HEK293 (cell line): Measurements from ENCODE around the gene PDPK1.

ENCODE experiments used
- CTCF ChIA-PET: fragments of 350-600 bp; formaldehyde crosslinking; extraction: SDS; loops from one replicate; lab custom pipeline; 2021; ENCODE audit warnings: antibody characterized with exemption; lab: Yijun Ruan, JAX
- POLR2A ChIA-PET: fragments of 300-600 bp; formaldehyde crosslinking; extraction: SDS; loops from one replicate; lab custom pipeline; 2020; ENCODE audit warnings: antibody characterized with exemption, inconsistent platforms; lab: Yijun Ruan, JAX
- H3K27ac ChIP-seq: fragments of 200-500 bp; sonication (Bioruptor generic); 2 replicates; pipeline ENCODE4 v1.5.1; 2014; ENCODE audit warnings: low read depth, low read length, control low read depth, inconsistent platforms; ENCODE audit errors: extremely low read depth
- H3K36me3 ChIP-seq, 2 experiments: fragments of 200-500 bp in 1 of 2; sonication (Bioruptor generic) in 1 of 2; 1 replicate in 1 of 2; 2 replicates in 1 of 2; pipeline ENCODE4 v1.5.1; 2014 to 2017; ENCODE audit warnings: inconsistent platforms in 2 of 2, low read length in 2 of 2; ENCODE audit not compliant: control insufficient read depth in 2 of 2, insufficient read depth in 1 of 2
- H3K4me1 ChIP-seq: fragments of 200-500 bp; sonication (Bioruptor generic); 2 replicates; pipeline ENCODE4 v1.5.1; 2014; ENCODE audit warnings: mild to moderate bottlenecking, low read length, inconsistent platforms; ENCODE audit not compliant: control insufficient read depth, insufficient read depth
- H3K4me3 ChIP-seq: 2 replicates; pipeline ENCODE4 v1.5.1; 2011; ENCODE audit warnings: low read depth, mild to moderate bottlenecking, control low read depth, low read length, moderate library complexity
- H3K9me3 ChIP-seq: fragments of 200-500 bp; sonication (Bioruptor generic); 2 replicates; pipeline ENCODE4 v1.5.1; 2014; ENCODE audit warnings: low read depth, low read length, inconsistent platforms; ENCODE audit not compliant: control insufficient read depth, insufficient read depth
- EGR2 ChIP-seq: fragments of 450-650 bp; formaldehyde crosslinking; IDR thresholded peaks from 2 replicates; pipeline ENCODE4 v1.5.1; 2016; ENCODE audit warnings: low read depth, missing biosample characterization, missing genetic modification characterization
- FEZF1 ChIP-seq: fragments of 450-650 bp; formaldehyde crosslinking; IDR thresholded peaks from 2 replicates; pipeline ENCODE4 v1.5.1; 2016; ENCODE audit warnings: missing biosample characterization, missing genetic modification characterization
- GLI2 ChIP-seq: fragments of 450-650 bp; formaldehyde crosslinking; IDR thresholded peaks from 2 replicates; pipeline ENCODE4; 2017; ENCODE audit warnings: missing biosample characterization, missing genetic modification characterization, low read depth, borderline replicate concordance
- KLF10 ChIP-seq: fragments of 450-650 bp; IDR thresholded peaks from 2 replicates; pipeline ENCODE4 v1.5.1; 2018; ENCODE audit warnings: missing biosample characterization, mild to moderate bottlenecking, missing genetic modification characterization
- ZEB2 ChIP-seq: fragments of 450-650 bp; formaldehyde crosslinking; IDR thresholded peaks from 2 replicates; pipeline ENCODE4 v1.5.1; 2016; ENCODE audit warnings: missing biosample characterization, missing genetic modification characterization
- ZNF114 ChIP-seq: fragments of 450-650 bp; formaldehyde crosslinking; IDR thresholded peaks from 2 replicates; pipeline ENCODE4 v1.5.0; 2017; ENCODE audit warnings: missing biosample characterization, missing genetic modification characterization
- ZNF138 ChIP-seq: fragments of 450-650 bp; formaldehyde crosslinking; IDR thresholded peaks from 2 replicates; pipeline ENCODE4 v1.5.1; 2016; ENCODE audit warnings: missing biosample characterization, missing genetic modification characterization, borderline replicate concordance
- ZNF16 ChIP-seq: fragments of 450-650 bp; formaldehyde crosslinking; IDR thresholded peaks from 2 replicates; pipeline ENCODE4 v1.5.1; 2016; ENCODE audit warnings: low read depth, missing biosample characterization, missing genetic modification characterization
- ZNF248 ChIP-seq: fragments of 450-650 bp; formaldehyde crosslinking; IDR thresholded peaks from 2 replicates; pipeline ENCODE4 v1.5.1; 2017; ENCODE audit warnings: missing biosample characterization, missing genetic modification characterization
- ZNF302 ChIP-seq: fragments of 450-650 bp; formaldehyde crosslinking; IDR thresholded peaks from 2 replicates; pipeline ENCODE4 v1.5.1; 2016; ENCODE audit warnings: missing biosample characterization, missing genetic modification characterization, low read depth
- ZNF366 ChIP-seq: fragments of 450-650 bp; formaldehyde crosslinking; conservative IDR thresholded peaks from 2 replicates; pipeline ENCODE4 v1.5.1; 2016; ENCODE audit warnings: missing biosample characterization, missing genetic modification characterization
- ZNF404 ChIP-seq: fragments of 450-650 bp; formaldehyde crosslinking; IDR thresholded peaks from 2 replicates; pipeline ENCODE4 v1.5.1; 2017; ENCODE audit warnings: missing biosample characterization, missing genetic modification characterization
- ZNF514 ChIP-seq: fragments of 450-650 bp; formaldehyde crosslinking; IDR thresholded peaks from 2 replicates; pipeline ENCODE4 v1.5.1; 2016; ENCODE audit warnings: missing biosample characterization, missing genetic modification characterization
- ZNF521 ChIP-seq: fragments of 450-650 bp; formaldehyde crosslinking; IDR thresholded peaks from 2 replicates; pipeline ENCODE4 v1.5.1; 2017; ENCODE audit warnings: missing biosample characterization, mild to moderate bottlenecking, missing genetic modification characterization
- ZNF558 ChIP-seq: fragments of 450-650 bp; formaldehyde crosslinking; IDR thresholded peaks from 2 replicates; pipeline ENCODE4 v1.5.1; 2016; ENCODE audit warnings: missing biosample characterization, missing genetic modification characterization
- ZNF660 ChIP-seq: fragments of 450-650 bp; IDR thresholded peaks from 2 replicates; pipeline ENCODE4 v1.5.1; 2018; ENCODE audit warnings: missing biosample characterization, mild to moderate bottlenecking, missing genetic modification characterization
- ZNF670 ChIP-seq: fragments of 450-650 bp; formaldehyde crosslinking; IDR thresholded peaks from 2 replicates; pipeline ENCODE4 v1.5.1; 2016; ENCODE audit warnings: missing biosample characterization, missing genetic modification characterization, low read depth
- ZNF747 ChIP-seq: fragments of 450-650 bp; formaldehyde crosslinking; IDR thresholded peaks from 2 replicates; pipeline ENCODE4 v1.5.1; 2016; ENCODE audit warnings: missing biosample characterization, missing genetic modification characterization
- ZNF768 ChIP-seq: fragments of 450-650 bp; formaldehyde crosslinking; IDR thresholded peaks from 2 replicates; pipeline ENCODE4 v1.5.1; 2018; ENCODE audit warnings: missing biosample characterization, mild to moderate bottlenecking, missing genetic modification characterization
- TF ChIP-seq, protein P1 (sequence below): fragments of 450-650 bp; IDR thresholded peaks from 2 replicates; pipeline ENCODE4 v1.5.1; 2018; ENCODE audit warnings: missing biosample characterization, missing genetic modification characterization
- TF ChIP-seq, protein P2 (sequence below): fragments of 450-650 bp; formaldehyde crosslinking; IDR thresholded peaks from 2 replicates; pipeline ENCODE4 v1.5.1; 2016; ENCODE audit warnings: missing biosample characterization, missing genetic modification characterization
- TF ChIP-seq, protein P3 (sequence below): fragments of 450-650 bp; formaldehyde crosslinking; IDR thresholded peaks from 2 replicates; pipeline ENCODE4 v1.5.1; 2016; ENCODE audit warnings: missing biosample characterization, missing genetic modification characterization, borderline replicate concordance
- TF ChIP-seq, protein P4 (sequence below): fragments of 450-650 bp; formaldehyde crosslinking; IDR thresholded peaks from 2 replicates; pipeline ENCODE4 v1.5.0; 2017; ENCODE audit warnings: missing biosample characterization, missing genetic modification characterization, borderline replicate concordance
- TF ChIP-seq, protein P5 (sequence below): fragments of 450-650 bp; formaldehyde crosslinking; IDR thresholded peaks from 2 replicates; pipeline ENCODE4 v1.5.1; 2016; ENCODE audit warnings: missing biosample characterization, missing genetic modification characterization

PDPK1 gene

DNA sequence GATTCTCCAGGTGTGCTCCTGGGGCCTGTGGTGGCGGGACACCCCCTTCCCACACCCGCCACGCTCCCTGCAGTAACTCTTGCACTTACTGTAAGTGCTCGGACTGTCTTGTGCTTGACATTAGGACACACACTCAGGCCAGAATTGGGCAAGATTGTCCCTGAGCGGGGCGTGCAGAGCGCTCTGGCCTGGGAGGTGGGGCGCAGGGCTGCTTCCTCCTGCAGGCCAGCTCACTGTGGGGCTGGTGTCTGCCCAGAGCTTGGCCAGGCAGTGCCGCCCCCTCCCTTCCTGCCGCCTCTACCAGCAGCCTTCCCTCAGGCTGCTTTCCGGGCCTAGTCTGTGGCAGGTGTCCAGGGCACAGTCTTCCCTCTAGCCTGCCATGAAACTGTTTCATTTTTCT lies 30.2 kb upstream of the PDPK1 start (continued):
- TF ChIP-seq, protein P1, sequence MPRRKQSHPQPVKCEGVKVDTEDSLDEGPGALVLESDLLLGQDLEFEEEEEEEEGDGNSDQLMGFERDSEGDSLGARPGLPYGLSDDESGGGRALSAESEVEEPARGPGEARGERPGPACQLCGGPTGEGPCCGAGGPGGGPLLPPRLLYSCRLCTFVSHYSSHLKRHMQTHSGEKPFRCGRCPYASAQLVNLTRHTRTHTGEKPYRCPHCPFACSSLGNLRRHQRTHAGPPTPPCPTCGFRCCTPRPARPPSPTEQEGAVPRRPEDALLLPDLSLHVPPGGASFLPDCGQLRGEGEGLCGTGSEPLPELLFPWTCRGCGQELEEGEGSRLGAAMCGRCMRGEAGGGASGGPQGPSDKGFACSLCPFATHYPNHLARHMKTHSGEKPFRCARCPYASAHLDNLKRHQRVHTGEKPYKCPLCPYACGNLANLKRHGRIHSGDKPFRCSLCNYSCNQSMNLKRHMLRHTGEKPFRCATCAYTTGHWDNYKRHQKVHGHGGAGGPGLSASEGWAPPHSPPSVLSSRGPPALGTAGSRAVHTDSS (tag by site-specific recombination) = no peak
- TF ChIP-seq ZNF248 = no peak
- TF ChIP-seq ZNF16 = no peak
- TF ChIP-seq ZNF514 = no peak

DNA sequence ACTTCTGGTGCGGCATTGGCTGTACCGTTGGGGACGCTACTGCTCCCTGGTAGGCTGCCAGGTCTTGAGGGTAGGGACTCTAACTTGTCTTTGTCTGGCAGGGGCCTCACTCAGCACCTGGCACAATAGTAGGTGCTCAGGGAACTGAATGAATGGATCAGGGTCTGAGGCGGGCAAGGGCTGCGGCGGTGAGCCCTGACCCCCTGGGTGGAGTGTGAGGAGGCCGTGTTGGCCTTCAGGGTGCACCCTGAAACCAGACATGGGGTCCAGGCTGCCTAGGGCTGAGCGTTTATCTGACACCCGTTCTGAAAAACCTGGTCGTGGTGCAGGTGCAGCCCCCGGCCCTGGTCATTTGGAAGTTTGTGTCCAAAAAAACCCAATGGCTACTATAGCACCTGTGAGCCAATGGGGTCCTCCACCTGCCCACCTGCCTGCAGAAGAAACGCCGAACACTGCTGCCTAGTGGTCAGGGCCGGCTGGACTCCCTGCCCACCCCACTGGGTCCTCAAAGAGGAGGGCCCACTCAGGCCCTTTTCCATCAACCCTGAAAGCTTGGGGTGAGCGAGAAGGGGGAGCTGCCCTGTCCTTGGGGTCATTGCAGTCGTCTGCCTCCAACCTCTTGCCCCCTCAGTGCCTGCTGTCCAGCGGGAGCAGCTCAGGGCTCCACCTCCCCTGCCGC lies 29.0 kb upstream of the PDPK1 start:
- no peaks in the 10 kb centered on the region for H3K9me3 ChIP-seq
- ChIA-PET CTCF (no interaction called here), POLR2A (no interaction called here)
- TF ChIP-seq, protein P2, sequence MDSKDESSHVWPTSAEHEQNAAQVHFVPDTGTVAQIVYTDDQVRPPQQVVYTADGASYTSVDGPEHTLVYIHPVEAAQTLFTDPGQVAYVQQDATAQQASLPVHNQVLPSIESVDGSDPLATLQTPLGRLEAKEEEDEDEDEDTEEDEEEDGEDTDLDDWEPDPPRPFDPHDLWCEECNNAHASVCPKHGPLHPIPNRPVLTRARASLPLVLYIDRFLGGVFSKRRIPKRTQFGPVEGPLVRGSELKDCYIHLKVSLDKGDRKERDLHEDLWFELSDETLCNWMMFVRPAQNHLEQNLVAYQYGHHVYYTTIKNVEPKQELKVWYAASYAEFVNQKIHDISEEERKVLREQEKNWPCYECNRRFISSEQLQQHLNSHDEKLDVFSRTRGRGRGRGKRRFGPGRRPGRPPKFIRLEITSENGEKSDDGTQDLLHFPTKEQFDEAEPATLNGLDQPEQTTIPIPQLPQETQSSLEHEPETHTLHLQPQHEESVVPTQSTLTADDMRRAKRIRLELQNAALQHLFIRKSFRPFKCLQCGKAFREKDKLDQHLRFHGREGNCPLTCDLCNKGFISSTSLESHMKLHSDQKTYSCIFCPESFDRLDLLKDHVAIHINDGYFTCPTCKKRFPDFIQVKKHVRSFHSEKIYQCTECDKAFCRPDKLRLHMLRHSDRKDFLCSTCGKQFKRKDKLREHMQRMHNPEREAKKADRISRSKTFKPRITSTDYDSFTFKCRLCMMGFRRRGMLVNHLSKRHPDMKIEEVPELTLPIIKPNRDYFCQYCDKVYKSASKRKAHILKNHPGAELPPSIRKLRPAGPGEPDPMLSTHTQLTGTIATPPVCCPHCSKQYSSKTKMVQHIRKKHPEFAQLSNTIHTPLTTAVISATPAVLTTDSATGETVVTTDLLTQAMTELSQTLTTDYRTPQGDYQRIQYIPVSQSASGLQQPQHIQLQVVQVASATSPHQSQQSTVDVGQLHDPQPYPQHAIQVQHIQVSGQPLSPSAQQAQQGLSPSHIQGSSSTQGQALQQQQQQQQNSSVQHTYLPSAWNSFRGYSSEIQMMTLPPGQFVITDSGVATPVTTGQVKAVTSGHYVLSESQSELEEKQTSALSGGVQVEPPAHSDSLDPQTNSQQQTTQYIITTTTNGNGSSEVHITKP (tag by site-specific recombination) = no peak
- TF ChIP-seq GLI2 (tag by site-specific recombination) (no peak), ZNF747 (tag by site-specific recombination) (no peak), FEZF1 (tag by site-specific recombination) (no peak), ZNF114 (no peak), ZNF404 (tag by site-specific recombination) (no peak), ZNF768 (no peak), ZNF660 (tag by site-specific recombination) (no peak), ZEB2 (tag by site-specific recombination) (no peak), ZNF558 (no peak), ZNF366 (tag by site-specific recombination) (no peak), ZNF670 (no peak), ZNF302 (no peak), EGR2 (tag by site-specific recombination) (no peak), ZNF138 (tag by site-specific recombination) (no peak), ZNF521 (tag by site-specific recombination) (no peak), KLF10 (no peak)
- TF ChIP-seq, protein P3, sequence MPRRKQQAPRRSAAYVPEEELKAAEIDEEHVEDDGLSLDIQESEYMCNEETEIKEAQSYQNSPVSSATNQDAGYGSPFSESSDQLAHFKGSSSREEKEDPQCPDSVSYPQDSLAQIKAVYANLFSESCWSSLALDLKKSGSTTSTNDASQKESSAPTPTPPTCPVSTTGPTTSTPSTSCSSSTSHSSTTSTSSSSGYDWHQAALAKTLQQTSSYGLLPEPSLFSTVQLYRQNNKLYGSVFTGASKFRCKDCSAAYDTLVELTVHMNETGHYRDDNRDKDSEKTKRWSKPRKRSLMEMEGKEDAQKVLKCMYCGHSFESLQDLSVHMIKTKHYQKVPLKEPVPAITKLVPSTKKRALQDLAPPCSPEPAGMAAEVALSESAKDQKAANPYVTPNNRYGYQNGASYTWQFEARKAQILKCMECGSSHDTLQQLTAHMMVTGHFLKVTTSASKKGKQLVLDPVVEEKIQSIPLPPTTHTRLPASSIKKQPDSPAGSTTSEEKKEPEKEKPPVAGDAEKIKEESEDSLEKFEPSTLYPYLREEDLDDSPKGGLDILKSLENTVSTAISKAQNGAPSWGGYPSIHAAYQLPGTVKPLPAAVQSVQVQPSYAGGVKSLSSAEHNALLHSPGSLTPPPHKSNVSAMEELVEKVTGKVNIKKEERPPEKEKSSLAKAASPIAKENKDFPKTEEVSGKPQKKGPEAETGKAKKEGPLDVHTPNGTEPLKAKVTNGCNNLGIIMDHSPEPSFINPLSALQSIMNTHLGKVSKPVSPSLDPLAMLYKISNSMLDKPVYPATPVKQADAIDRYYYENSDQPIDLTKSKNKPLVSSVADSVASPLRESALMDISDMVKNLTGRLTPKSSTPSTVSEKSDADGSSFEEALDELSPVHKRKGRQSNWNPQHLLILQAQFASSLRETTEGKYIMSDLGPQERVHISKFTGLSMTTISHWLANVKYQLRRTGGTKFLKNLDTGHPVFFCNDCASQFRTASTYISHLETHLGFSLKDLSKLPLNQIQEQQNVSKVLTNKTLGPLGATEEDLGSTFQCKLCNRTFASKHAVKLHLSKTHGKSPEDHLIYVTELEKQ (tag by site-specific recombination) = no peak
- TF ChIP-seq, protein P4, sequence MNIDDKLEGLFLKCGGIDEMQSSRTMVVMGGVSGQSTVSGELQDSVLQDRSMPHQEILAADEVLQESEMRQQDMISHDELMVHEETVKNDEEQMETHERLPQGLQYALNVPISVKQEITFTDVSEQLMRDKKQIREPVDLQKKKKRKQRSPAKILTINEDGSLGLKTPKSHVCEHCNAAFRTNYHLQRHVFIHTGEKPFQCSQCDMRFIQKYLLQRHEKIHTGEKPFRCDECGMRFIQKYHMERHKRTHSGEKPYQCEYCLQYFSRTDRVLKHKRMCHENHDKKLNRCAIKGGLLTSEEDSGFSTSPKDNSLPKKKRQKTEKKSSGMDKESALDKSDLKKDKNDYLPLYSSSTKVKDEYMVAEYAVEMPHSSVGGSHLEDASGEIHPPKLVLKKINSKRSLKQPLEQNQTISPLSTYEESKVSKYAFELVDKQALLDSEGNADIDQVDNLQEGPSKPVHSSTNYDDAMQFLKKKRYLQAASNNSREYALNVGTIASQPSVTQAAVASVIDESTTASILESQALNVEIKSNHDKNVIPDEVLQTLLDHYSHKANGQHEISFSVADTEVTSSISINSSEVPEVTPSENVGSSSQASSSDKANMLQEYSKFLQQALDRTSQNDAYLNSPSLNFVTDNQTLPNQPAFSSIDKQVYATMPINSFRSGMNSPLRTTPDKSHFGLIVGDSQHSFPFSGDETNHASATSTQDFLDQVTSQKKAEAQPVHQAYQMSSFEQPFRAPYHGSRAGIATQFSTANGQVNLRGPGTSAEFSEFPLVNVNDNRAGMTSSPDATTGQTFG (tag by site-specific recombination) = no peak
- TF ChIP-seq, protein P5, sequence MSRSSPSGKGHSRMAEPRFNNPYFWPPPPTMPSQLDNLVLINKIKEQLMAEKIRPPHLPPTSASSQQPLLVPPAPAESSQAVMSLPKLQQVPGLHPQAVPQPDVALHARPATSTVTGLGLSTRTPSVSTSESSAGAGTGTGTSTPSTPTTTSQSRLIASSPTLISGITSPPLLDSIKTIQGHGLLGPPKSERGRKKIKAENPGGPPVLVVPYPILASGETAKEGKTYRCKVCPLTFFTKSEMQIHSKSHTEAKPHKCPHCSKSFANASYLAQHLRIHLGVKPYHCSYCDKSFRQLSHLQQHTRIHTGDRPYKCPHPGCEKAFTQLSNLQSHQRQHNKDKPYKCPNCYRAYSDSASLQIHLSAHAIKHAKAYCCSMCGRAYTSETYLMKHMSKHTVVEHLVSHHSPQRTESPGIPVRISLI (tag by site-specific recombination) = no peak
- no peak overlapping the region for H3K4me3 ChIP-seq
- H3K27ac ChIP-seq = no peak overlapping the region
- no peaks in the 10 kb centered on the region for H3K4me1 ChIP-seq
- no peaks in the 10 kb centered on the region; a peak in 1 of 3 replicates for H3K36me3 ChIP-seq
